Measurements from ENCODE around the gene MPZL1. TPM values are rescaled to one million over a fixed set of nuclear protein-coding genes. Genes with fewer than 3 reads are reported as not detected.

Gene MPZL1
- total and polyA plus RNA-seq, 5 donors from 2014 or later = 3.3 to 10.0 (median 8.4) TPM

DNA sequence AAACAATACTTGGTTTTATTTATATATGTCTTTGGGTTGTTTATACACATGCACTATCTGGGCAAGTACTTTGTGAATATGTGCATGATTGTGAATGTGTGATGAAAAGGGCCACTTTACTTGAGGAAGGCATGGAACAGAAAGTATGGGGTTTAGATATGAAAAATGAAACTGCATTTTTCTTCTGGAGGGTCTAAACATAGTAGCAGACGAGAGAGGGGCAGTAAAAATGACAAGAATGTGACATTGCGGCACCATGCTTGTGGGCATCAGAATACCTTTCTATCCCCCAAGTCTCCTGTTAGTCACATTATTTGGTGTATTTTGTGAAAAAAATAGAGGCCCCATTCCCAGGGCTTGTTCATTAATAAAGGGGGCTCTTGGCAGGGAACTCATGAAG lies 15.4 kb upstream of the MPZL1 start:
- Mint-ChIP-seq H3K27ac (peak overlapping the region in 2 of 3 donors; percentile 24 to 38), H3K36me3 (peaks cover 34% of the 10 kb centered on the region)
- H3K27ac ChIP-seq (ENCODE audit: insufficient read depth, low read length, poor library complexity, severe bottlenecking) = peak overlapping the region; percentile 39

GRCh38 chr1:167706931-167707877 lies 14.6 kb upstream of the MPZL1 start:
- Mint-ChIP-seq H3K27me3 (no peaks in the 10 kb centered on the region), H3K27ac (peak overlapping the region in 2 of 3 donors; percentile 31 to 37), H3K4me1 (peaks cover 22 to 25% (median 25%) of the 10 kb centered on the region in 4 donors), H3K9me3 (no peaks in the 10 kb centered on the region), H3K4me3 (no peak overlapping the region), H3K36me3 (peaks cover 30% of the 10 kb centered on the region)
- no peaks in the 10 kb centered on the region for H3K27me3 ChIP-seq (ENCODE audit: control insufficient read depth, insufficient read depth, low read length)
- H3K9me3 ChIP-seq (ENCODE audit: control insufficient read depth in 2 of 2, low read length in 2 of 2) = no peaks in the 10 kb centered on the region
- peaks cover 43% of the 10 kb centered on the region for H3K36me3 ChIP-seq (ENCODE audit: control insufficient read depth, insufficient read depth, low read length)
- peak overlapping the region; percentile 39 for H3K27ac ChIP-seq (ENCODE audit: insufficient read depth, low read length, poor library complexity, severe bottlenecking)
- H3K4me3 ChIP-seq (ENCODE audit: low read depth, low read length) = no peak overlapping the region
- ATAC-seq (ENCODE audit: low read depth in 2 of 2) = no peak
- no peak for DNase-seq
- no peaks in the 10 kb centered on the region for H3K4me1 ChIP-seq (ENCODE audit: control insufficient read depth, insufficient read depth, low read length, poor library complexity, severe bottlenecking)

More for the DNA sequence above, 15.4 kb upstream of the MPZL1 start:
- Histone ChIP-seq H3K4me1 (ENCODE audit: control insufficient read depth, insufficient read depth, low read length, poor library complexity, severe bottlenecking) (no peaks in the 10 kb centered on the region), H3K27me3 (ENCODE audit: control insufficient read depth, insufficient read depth, low read length) (no peaks in the 10 kb centered on the region), H3K9me3 (ENCODE audit: control insufficient read depth in 2 of 2, low read length in 2 of 2) (no peaks in the 10 kb centered on the region), H3K36me3 (ENCODE audit: control insufficient read depth, insufficient read depth, low read length) (peaks cover 52% of the 10 kb centered on the region), H3K4me3 (ENCODE audit: low read depth, low read length) (no peak overlapping the region)
- Mint-ChIP-seq H3K4me1 (peaks cover 24 to 30% (median 25%) of the 10 kb centered on the region in 4 donors), H3K9me3 (no peaks in the 10 kb centered on the region), H3K4me3 (peak overlapping the region in 1 of 4 donors; percentile 56), H3K27me3 (no peaks in the 10 kb centered on the region)
- no peak for DNase-seq
- ATAC-seq (ENCODE audit: low read depth in 2 of 2) = no peak

DNA sequence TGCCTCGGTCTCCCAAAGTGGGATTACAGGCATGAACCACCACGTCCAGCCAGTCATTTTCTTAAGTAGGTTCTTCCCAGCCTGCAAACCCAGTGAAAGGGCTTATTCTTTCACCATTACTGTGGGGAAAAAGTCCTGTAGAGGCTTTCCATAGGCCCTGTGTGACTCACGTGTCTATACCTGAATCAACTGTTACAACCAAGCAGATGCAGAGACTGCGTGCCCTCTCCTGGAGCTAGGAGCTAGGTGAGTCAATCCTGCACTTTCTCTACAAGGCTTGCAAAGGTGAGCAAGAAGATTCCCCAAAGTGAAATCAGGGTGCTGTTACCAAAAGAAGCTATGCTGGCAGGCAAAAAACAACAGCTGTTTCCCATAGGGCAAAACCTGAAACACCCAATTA lies 13.8 kb upstream of the MPZL1 start:
- peaks cover 28% of the 10 kb centered on the region for H3K36me3 Mint-ChIP-seq
- H3K4me3 Mint-ChIP-seq = no peak overlapping the region
- Histone ChIP-seq H3K27ac (ENCODE audit: insufficient read depth, low read length, poor library complexity, severe bottlenecking) (no peak overlapping the region), H3K4me1 (ENCODE audit: control insufficient read depth, insufficient read depth, low read length, poor library complexity, severe bottlenecking) (no peaks in the 10 kb centered on the region), H3K27me3 (ENCODE audit: control insufficient read depth, insufficient read depth, low read length) (no peaks in the 10 kb centered on the region), H3K36me3 (ENCODE audit: control insufficient read depth, insufficient read depth, low read length) (peaks cover 37% of the 10 kb centered on the region), H3K9me3 (ENCODE audit: control insufficient read depth in 2 of 2, low read length in 2 of 2) (no peaks in the 10 kb centered on the region), H3K4me3 (ENCODE audit: low read depth, low read length) (no peak overlapping the region)
- no peaks in the 10 kb centered on the region for H3K9me3 Mint-ChIP-seq
- ATAC-seq (ENCODE audit: low read depth in 2 of 2) = no peak
- peaks cover 20 to 26% (median 23%) of the 10 kb centered on the region in 4 donors for H3K4me1 Mint-ChIP-seq
- peak overlapping the region in 2 of 3 donors; percentile 31 to 70 for H3K27ac Mint-ChIP-seq
- peaks cover 2% of the 10 kb centered on the region for H3K27me3 Mint-ChIP-seq
- no peak for DNase-seq

DNA sequence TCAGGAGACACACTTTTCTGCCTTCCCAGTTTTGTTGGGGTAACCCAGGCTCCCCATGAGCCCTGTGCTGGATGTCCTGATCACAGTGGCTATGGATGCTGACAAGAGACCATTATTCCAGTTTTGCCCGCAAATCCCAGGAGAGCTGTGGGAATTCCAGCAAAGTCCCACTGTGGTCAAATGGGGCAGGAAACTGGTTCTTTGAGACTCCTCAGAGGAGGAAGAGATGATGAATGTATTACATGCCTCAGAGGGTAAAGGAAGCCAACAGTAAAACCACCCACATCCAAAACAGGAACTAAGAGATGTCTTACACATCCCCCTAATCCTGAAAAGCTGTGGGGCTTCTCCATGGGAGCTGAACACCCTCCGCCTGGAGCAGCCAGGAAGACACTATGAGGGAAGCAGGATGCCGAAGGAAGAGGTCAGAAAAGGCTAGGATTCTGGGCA lies 12.8 kb upstream of the MPZL1 start:
- DNase-seq (no peak), ATAC-seq (ENCODE audit: low read depth in 2 of 2) (peak in 1 of 2 donors; percentile 31)
- no peaks in the 10 kb centered on the region for H3K27me3 ChIP-seq (ENCODE audit: control insufficient read depth, insufficient read depth, low read length)
- H3K4me1 ChIP-seq (ENCODE audit: control insufficient read depth, insufficient read depth, low read length, poor library complexity, severe bottlenecking) = peaks cover 5% of the 10 kb centered on the region
- H3K4me3 ChIP-seq (ENCODE audit: low read depth, low read length) = no peak overlapping the region
- H3K27ac Mint-ChIP-seq = peak overlapping the region; percentile 66 to 74 (median 70)
- no peaks in the 10 kb centered on the region for H3K9me3 ChIP-seq (ENCODE audit: control insufficient read depth in 2 of 2, low read length in 2 of 2)
- H3K9me3 Mint-ChIP-seq = peaks cover 0 to 2% (median 0%) of the 10 kb centered on the region in 7 donors
- peaks cover 10% of the 10 kb centered on the region for H3K27me3 Mint-ChIP-seq
- peaks cover 26% of the 10 kb centered on the region for H3K36me3 ChIP-seq (ENCODE audit: control insufficient read depth, insufficient read depth, low read length)
- H3K36me3 Mint-ChIP-seq = peaks cover 18% of the 10 kb centered on the region
- peaks cover 20 to 28% (median 23%) of the 10 kb centered on the region in 4 donors for H3K4me1 Mint-ChIP-seq
- peak overlapping the region; percentile 28 for H3K27ac ChIP-seq (ENCODE audit: insufficient read depth, low read length, poor library complexity, severe bottlenecking)
- H3K4me3 Mint-ChIP-seq = peak overlapping the region in 1 of 4 donors; percentile 84

GRCh38 chr1:167710836-167711235 lies 10.9 kb upstream of the MPZL1 start:
- Histone ChIP-seq H3K4me1 (ENCODE audit: control insufficient read depth, insufficient read depth, low read length, poor library complexity, severe bottlenecking) (peaks cover 18% of the 10 kb centered on the region), H3K9me3 (ENCODE audit: control insufficient read depth in 2 of 2, low read length in 2 of 2) (no peaks in the 10 kb centered on the region), H3K27ac (ENCODE audit: insufficient read depth, low read length, poor library complexity, severe bottlenecking) (no peak overlapping the region), H3K4me3 (ENCODE audit: low read depth, low read length) (no peak overlapping the region), H3K36me3 (ENCODE audit: control insufficient read depth, insufficient read depth, low read length) (peaks cover 8% of the 10 kb centered on the region), H3K27me3 (ENCODE audit: control insufficient read depth, insufficient read depth, low read length) (no peaks in the 10 kb centered on the region)
- Mint-ChIP-seq H3K4me1 (peaks cover 22 to 43% (median 30%) of the 10 kb centered on the region in 4 donors), H3K27me3 (peaks cover 26% of the 10 kb centered on the region), H3K27ac (peak overlapping the region in 1 of 3 donors; percentile 34), H3K9me3 (peaks cover 0 to 3% (median 0%) of the 10 kb centered on the region in 7 donors), H3K36me3 (peaks cover 10% of the 10 kb centered on the region), H3K4me3 (peak overlapping the region in 2 of 4 donors; percentile 34 to 86)
- no peak for DNase-seq
- ATAC-seq (ENCODE audit: low read depth in 2 of 2) = no peak

GRCh38 chr1:167711797-167712196 lies 10.0 kb upstream of the MPZL1 start:
- DNase-seq (no peak), ATAC-seq (ENCODE audit: low read depth in 2 of 2) (no peak)
- Mint-ChIP-seq H3K36me3 (peaks cover 9% of the 10 kb centered on the region), H3K27ac (peak overlapping the region in 1 of 3 donors; percentile 33), H3K4me3 (peak overlapping the region in 1 of 4 donors; percentile 86), H3K9me3 (peaks cover 0 to 3% (median 0%) of the 10 kb centered on the region in 7 donors), H3K27me3 (peaks cover 26% of the 10 kb centered on the region), H3K4me1 (peaks cover 22 to 45% (median 32%) of the 10 kb centered on the region in 4 donors)
- Histone ChIP-seq H3K4me3 (ENCODE audit: low read depth, low read length) (no peak overlapping the region), H3K27me3 (ENCODE audit: control insufficient read depth, insufficient read depth, low read length) (no peaks in the 10 kb centered on the region), H3K9me3 (ENCODE audit: control insufficient read depth in 2 of 2, low read length in 2 of 2) (no peaks in the 10 kb centered on the region), H3K4me1 (ENCODE audit: control insufficient read depth, insufficient read depth, low read length, poor library complexity, severe bottlenecking) (peaks cover 23% of the 10 kb centered on the region), H3K27ac (ENCODE audit: insufficient read depth, low read length, poor library complexity, severe bottlenecking) (no peak overlapping the region), H3K36me3 (ENCODE audit: control insufficient read depth, insufficient read depth, low read length) (no peaks in the 10 kb centered on the region)

DNA sequence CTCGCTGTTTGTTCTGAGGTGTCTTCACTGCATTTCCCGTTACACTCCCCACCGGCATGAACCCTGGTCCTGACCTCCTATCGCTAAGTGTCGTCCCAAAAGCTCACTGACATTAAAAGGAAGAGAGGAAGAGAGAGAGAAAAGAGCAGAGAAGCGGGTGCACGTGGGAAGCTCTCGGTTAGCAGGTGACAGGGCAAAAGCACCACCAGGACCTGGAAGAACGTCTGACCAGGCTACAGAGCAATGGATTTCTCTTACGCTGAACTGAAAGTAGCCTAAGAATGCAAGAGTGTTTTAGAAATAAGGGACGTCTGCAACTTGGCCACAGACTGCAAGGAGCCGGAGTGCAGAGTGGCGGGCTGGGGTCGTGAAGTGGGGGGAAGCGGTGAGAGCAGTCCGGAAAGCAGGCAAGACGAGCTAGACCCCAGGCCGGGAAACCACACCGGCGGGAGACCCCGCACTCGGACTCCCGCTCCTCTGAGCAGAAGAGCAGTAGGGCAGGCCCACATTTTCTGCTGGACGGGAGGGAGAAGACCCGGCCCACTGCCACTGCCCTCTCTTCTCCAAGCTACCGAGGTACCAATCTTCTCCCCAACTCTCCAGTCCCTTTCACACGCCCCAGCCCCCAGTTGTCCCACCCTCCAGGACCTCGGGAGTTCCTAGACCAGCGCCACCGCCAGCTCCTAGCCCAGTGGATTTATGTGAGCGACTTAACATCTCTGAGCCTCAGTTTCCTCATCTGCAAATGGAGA lies 8.3 kb upstream of the MPZL1 start:
- Histone ChIP-seq H3K9me3 (ENCODE audit: control insufficient read depth in 2 of 2, low read length in 2 of 2) (no peaks in the 10 kb centered on the region), H3K4me3 (ENCODE audit: low read depth, low read length) (peak overlapping the region; percentile 85), H3K27me3 (ENCODE audit: control insufficient read depth, insufficient read depth, low read length) (no peaks in the 10 kb centered on the region), H3K4me1 (ENCODE audit: control insufficient read depth, insufficient read depth, low read length, poor library complexity, severe bottlenecking) (peaks cover 26% of the 10 kb centered on the region), H3K27ac (ENCODE audit: insufficient read depth, low read length, poor library complexity, severe bottlenecking) (peak overlapping the region; percentile 52), H3K36me3 (ENCODE audit: control insufficient read depth, insufficient read depth, low read length) (no peaks in the 10 kb centered on the region)
- peaks cover 0 to 3% (median 0%) of the 10 kb centered on the region in 7 donors for H3K9me3 Mint-ChIP-seq
- H3K4me1 Mint-ChIP-seq = peaks cover 20 to 44% (median 32%) of the 10 kb centered on the region in 4 donors
- DNase-seq (peak in 1 of 3 donors; percentile 18), ATAC-seq (ENCODE audit: low read depth in 2 of 2) (no peak)
- H3K4me3 Mint-ChIP-seq = peak overlapping the region; percentile 86 to 98 (median 90)
- H3K36me3 Mint-ChIP-seq = peaks cover 6% of the 10 kb centered on the region
- peak overlapping the region; percentile 82 to 98 (median 94) for H3K27ac Mint-ChIP-seq
- H3K27me3 Mint-ChIP-seq = peaks cover 26% of the 10 kb centered on the region
